Memory B cell (primary cell): ENCODE measurements around the gene LIX1L.
"Not testable (repeated sequence)": the region's sequence is repeated elsewhere in the genome, so short reads cannot be mapped to it uniquely, and the experiment has no call there.

Experiments
- ATAC-seq: fragments of 150-1000 bp; cut with Tn5 transposase; 2 replicates; pipeline ENCODE4 v1.10.0; 2021; ENCODE audit warnings: low read depth, mild to moderate bottlenecking, moderate library complexity
- DNase-seq, 2 donors: peaks; one replicate each; pipeline ENCODE4 v3.0.0; 2022; ENCODE audit warnings: low spot score in 2 of 2
- H3K27ac Mint-ChIP-seq: one replicate; pipeline ENCODE4 v1.8.0; 2022; ENCODE audit warnings: mild to moderate bottlenecking, moderate library complexity, mixed read lengths
- H3K27me3 Mint-ChIP-seq: one replicate; pipeline ENCODE4 v1.8.0; 2022; ENCODE audit warnings: mixed read lengths
- H3K36me3 Mint-ChIP-seq: one replicate; pipeline ENCODE4 v1.8.0; 2022; ENCODE audit warnings: mild to moderate bottlenecking, mixed read lengths
- H3K4me1 Mint-ChIP-seq: one replicate; pipeline ENCODE4 v1.8.0; 2022; ENCODE audit warnings: mixed read lengths
- H3K4me3 Mint-ChIP-seq: one replicate; pipeline ENCODE4 v1.8.0; 2022; ENCODE audit warnings: mild to moderate bottlenecking, moderate library complexity, mixed read lengths
- H3K9me3 Mint-ChIP-seq: one replicate; pipeline ENCODE4 v1.8.0; 2022; ENCODE audit warnings: mixed read lengths

The LIX1L gene

DNA sequence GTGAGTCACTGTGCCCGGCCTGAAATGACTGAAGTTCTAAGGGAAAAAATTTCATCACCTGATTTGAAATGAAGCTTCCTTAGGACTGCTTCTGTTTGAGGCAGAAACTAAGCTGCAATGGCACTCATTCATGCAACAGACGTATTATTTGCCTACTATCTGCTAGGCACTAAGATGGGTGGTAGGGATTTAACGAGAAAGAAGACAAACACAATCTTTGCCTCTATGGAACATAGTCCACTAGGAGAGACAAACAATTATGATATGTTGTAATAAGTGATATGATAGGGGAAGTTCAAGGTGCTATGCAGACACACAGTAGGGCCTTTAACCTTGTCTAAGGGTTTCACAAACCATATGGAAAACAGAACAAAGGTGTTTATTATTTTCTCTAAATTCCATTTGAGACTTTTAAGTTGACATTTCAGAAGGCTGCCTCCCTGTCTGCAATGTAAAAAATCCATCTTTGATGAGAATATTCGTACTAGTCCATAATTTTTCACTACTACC, 11.3 kb downstream of the LIX1L start:
- Mint-ChIP-seq H3K27ac (no peak overlapping the region), H3K27me3 (no peaks in the 10 kb centered on the region), H3K4me1 (peaks cover 11% of the 10 kb centered on the region), H3K4me3 (no peak overlapping the region), H3K36me3 (peaks cover 25% of the 10 kb centered on the region), H3K9me3 (no peaks in the 10 kb centered on the region)
- DNase-seq: no peak
- ATAC-seq: no peak

DNA sequence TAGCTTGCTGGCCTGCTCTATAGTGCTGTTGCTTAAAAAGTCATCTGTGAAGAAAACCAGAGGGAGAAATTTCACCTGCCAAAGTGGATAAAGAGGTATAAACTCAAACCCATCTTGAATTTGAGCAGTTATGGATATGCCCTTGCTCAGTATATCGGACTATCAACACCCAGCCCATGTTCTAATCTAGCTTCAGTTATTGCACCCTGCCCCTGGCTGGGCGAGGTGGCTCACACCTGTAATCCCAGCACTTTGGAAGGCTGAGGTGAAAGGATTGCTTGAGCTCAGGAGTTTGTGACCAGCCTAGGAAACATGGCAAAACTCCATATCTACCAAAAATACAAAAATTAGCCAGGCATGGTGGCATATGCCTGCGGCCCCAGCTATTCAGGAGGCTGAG, 13.3 kb downstream of the LIX1L start:
- no peaks in the 10 kb centered on the region for H3K9me3 Mint-ChIP-seq
- H3K27ac Mint-ChIP-seq: no peak overlapping the region
- peaks cover 22% of the 10 kb centered on the region for H3K36me3 Mint-ChIP-seq
- peaks cover 7% of the 10 kb centered on the region for H3K4me1 Mint-ChIP-seq
- no peak overlapping the region for H3K4me3 Mint-ChIP-seq
- H3K27me3 Mint-ChIP-seq: no peaks in the 10 kb centered on the region
- ATAC-seq (no peak), DNase-seq (no peak)

DNA sequence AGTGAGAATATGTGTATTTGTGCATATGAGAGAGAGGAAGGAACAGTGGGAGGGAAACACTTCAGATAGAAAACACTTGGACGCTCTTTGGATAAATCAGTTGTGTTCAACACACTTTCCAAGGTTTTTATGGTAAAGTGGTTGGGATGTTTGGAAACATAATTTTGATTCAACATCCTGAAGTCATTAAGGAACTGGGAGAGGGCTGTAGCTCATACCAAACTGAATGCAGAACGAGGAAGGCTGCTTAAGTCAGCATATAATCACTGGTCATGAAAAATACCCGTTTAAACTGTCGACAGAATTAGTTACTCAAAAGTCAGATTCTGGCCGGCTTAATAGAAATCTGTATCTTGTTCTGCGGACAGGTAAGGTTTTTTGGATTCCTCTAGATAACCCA, 14.9 kb downstream of the LIX1L start:
- Mint-ChIP-seq H3K4me3 (no peak overlapping the region), H3K36me3 (peaks cover 16% of the 10 kb centered on the region), H3K27ac (no peak overlapping the region), H3K27me3 (no peaks in the 10 kb centered on the region), H3K9me3 (no peaks in the 10 kb centered on the region), H3K4me1 (no peaks in the 10 kb centered on the region)
- no peak for ATAC-seq
- no peak for DNase-seq

DNA sequence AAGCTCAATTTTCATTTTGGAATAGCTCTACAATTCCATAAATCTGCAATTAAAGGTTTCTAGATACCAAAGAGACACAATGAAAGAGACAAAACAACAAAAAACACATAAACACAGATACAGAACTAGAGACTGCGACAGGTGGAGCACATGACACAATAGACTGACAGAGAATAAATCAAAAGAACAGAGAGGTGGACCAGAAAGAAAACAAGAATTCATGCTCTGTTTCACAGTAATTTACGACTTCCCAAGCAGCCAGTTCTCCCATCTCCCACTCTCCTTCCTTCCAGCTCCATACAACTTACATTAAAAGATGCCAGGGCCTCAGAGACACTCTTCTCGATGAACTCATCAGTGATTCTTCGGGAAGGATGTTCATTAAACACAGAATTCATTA, 15.4 kb downstream of the LIX1L start:
- no peaks in the 10 kb centered on the region for H3K27me3 Mint-ChIP-seq
- no peak for ATAC-seq
- no peaks in the 10 kb centered on the region for H3K9me3 Mint-ChIP-seq
- DNase-seq: no peak
- H3K4me3 Mint-ChIP-seq: no peak overlapping the region
- no peaks in the 10 kb centered on the region for H3K4me1 Mint-ChIP-seq
- H3K36me3 Mint-ChIP-seq: peaks cover 18% of the 10 kb centered on the region
- no peak overlapping the region for H3K27ac Mint-ChIP-seq

DNA sequence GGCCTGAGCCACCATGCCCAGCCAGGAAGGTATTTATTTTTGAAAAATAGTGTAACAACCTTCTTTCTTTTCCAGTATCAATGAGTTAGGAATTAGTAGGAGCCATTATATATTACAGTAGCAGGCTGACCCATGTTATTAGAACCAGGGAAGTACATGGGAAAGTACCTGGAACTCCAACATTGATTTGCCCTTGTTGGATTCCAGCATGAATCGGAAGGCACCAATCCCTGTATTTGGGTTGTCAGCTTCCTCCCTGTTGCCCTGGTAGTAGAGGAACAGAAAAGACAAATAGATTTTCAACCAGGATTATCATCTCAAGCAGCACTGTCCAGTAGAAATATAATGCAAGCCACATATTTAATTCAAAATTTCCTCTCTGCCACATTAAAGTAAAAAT, 20.4 kb downstream of the LIX1L start:
- Mint-ChIP-seq H3K9me3 (no peaks in the 10 kb centered on the region), H3K27ac (no peak overlapping the region), H3K27me3 (no peaks in the 10 kb centered on the region), H3K36me3 (peaks cover 21% of the 10 kb centered on the region), H3K4me1 (peaks cover 10% of the 10 kb centered on the region), H3K4me3 (no peak overlapping the region)
- ATAC-seq (no peak), DNase-seq (no peak)

DNA sequence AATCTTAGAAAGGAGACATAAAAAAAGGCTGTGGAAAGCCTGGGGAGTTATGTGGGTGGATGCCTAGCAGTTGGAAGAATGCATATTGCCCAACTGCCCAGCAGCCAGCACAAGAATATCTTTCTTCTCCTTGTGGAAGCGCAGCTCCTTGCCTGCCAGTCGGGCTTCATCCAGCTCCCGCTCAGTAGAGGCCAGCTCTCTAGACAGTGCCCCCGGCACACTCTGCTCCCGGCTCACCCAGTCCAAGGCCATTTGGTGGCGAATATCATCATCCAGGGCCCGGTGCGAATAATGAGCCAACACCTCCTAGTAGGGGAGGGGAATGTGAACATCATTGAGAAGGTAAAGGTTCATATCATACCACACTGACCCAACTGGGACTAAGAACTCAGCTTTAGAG, 21.6 kb downstream of the LIX1L start:
- peaks cover 17% of the 10 kb centered on the region for H3K36me3 Mint-ChIP-seq
- ATAC-seq (no peak), DNase-seq (no peak)
- H3K9me3 Mint-ChIP-seq: no peaks in the 10 kb centered on the region
- H3K4me1 Mint-ChIP-seq: peaks cover 14% of the 10 kb centered on the region
- H3K4me3 Mint-ChIP-seq: no peak overlapping the region
- H3K27me3 Mint-ChIP-seq: no peaks in the 10 kb centered on the region
- H3K27ac Mint-ChIP-seq: no peak overlapping the region

DNA sequence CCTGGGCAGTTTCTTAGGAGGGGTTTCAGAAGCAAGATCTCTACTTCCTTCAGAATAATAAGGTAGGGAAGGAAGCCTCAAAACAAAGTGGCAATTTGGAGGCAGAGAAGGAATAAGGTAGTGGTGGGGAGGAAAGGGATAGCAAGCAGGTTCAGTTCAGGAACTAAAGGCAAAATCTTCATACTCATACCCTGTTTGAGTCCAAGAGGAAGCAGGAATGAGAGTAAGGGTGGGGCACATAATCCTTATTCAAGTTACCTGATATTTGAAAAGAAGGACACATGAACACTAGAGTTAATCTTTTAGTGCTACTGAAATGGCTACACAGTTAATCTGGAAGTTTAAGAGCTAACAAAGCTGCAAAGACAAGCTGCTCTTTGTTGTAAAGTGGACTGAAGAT, 22.1 kb downstream of the LIX1L start:
- Mint-ChIP-seq H3K4me3 (no peak overlapping the region), H3K27me3 (no peaks in the 10 kb centered on the region), H3K9me3 (no peaks in the 10 kb centered on the region), H3K4me1 (peaks cover 16% of the 10 kb centered on the region), H3K36me3 (peaks cover 19% of the 10 kb centered on the region), H3K27ac (peak overlapping the region; percentile 28)
- DNase-seq (no peak), ATAC-seq (no peak)

DNA sequence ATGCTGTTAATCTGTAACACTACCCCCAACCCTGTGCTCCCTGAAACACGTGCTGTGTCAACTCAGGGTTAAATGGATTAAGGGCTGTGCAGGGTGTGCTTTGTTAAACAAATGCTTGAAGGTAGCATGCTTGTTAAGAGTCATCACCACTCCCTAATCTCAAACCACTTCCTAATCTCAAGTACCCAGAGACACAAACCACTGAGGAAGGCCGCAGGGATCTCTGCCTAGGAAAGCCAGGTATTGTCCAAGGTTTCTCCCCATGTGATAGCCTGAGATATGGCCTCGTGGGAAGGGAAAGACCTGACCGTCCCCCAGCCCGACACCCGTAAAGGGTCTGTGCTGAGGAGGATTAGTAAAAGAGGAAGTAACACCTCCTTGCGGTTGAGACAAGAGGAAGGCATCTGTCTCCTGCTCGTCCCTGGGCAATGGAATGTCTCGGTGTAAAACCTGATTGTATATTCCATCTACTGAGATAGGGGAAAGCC, 25.3 kb downstream of the LIX1L start:
- H3K27me3 Mint-ChIP-seq, H3K9me3 Mint-ChIP-seq: not testable (repeated sequence)
- ATAC-seq: peak; percentile 67
- Mint-ChIP-seq H3K4me1 (peaks cover 21% of the 10 kb centered on the region), H3K4me3 (peak overlapping the region; percentile 71), H3K36me3 (peaks cover 19% of the 10 kb centered on the region), H3K27ac (peak overlapping the region; percentile 85)
- DNase-seq: peak; percentile 41 to 47

DNA sequence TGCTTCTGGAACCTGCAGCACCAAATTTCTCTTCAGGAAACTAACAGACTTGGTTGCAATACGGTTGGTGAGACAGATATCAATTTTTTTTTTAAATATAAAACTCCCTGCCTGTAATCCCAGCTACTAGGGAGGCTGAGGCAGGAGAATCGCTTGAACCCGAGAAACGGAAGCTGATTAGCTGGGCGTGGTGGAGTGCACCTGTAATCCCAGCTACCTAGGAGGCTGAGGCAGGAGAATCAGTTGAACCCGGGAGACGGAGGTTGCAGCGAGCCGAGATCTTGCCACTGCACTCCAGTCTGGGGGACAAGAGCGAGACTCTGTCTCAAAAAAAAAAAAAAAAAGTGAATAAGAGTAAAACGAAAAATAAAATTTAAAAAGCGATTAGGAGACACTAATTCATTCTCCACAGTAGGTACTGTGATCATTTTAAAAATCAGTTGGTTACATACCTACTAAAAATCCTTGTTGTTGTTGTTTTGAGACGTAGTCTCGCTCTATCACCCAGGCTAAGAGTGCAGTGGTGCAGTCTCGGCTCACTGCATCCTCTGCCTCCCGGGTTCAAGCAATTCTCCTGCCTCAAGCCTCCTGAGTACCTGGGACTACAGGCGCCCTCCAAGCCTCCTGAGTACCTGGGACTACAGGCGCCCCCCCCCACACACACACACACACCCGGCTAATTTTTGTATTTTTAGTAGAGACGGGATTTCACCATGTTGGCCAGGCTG, 29.7 kb downstream of the LIX1L start:
- peaks cover 10% of the 10 kb centered on the region for H3K36me3 Mint-ChIP-seq
- H3K4me1 Mint-ChIP-seq: peaks cover 21% of the 10 kb centered on the region
- DNase-seq (no peak), ATAC-seq (no peak)
- H3K27ac Mint-ChIP-seq: no peak overlapping the region
- no peaks in the 10 kb centered on the region for H3K9me3 Mint-ChIP-seq
- H3K27me3 Mint-ChIP-seq: no peaks in the 10 kb centered on the region
- peak overlapping the region; percentile 79 for H3K4me3 Mint-ChIP-seq

DNA sequence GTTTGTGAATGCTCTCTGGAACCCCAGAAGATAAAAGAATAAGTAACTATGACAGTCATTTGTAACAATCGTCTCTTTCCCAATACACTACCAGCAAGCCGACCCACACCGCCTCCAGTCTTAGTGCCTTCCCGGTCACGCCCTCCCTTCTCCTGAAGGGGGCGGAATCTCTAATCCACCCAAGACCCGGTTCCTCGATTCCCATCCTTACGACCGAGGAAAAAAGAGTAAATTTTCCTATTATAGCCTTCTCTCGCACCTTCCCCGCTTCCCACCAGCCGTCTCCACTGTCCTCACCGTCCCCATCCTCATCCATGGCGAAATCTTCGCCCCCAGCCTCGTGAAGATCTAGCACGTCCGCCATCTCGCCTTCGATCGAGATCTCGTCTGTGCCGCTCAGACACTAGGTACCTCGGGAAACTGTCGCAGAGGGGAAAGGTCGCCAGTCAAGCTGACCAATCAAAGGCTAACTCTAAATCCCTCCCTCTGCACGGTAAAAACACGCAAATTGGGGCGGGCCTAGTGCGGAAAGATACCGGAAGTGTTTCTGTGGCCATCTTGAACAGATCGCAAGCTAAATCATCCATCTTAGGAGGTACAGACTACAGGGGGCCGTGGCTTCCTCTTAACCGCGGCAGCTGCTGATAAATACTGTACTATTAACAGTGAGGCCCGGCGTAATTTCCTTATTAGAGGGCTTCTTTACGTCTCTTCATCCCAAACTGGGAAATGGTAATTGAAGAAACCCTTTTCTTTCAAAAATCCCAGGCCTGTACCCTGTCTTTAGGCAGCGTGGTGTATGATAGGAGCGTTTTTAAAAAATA, 30.5 kb downstream of the LIX1L start, which contains the start of gene RBM8A:
Gene RBM8A, minus strand, starts transcription at position 422 of the 824 bp plus-strand sequence. Its CDS starts 58 bp downstream, at position 364.
- DNase-seq: peak; percentile 80 to 94
- Mint-ChIP-seq H3K4me1 (peaks cover 13% of the 10 kb centered on the region), H3K4me3 (peak within 1 kb of the TSS; percentile 79), H3K27ac (no peak within 1 kb of the TSS), H3K27me3 (no peaks in the 10 kb centered on the region), H3K36me3 (peaks cover 10% of the 10 kb centered on the region), H3K9me3 (no peaks in the 10 kb centered on the region)
- ATAC-seq: peak; percentile 95

DNA sequence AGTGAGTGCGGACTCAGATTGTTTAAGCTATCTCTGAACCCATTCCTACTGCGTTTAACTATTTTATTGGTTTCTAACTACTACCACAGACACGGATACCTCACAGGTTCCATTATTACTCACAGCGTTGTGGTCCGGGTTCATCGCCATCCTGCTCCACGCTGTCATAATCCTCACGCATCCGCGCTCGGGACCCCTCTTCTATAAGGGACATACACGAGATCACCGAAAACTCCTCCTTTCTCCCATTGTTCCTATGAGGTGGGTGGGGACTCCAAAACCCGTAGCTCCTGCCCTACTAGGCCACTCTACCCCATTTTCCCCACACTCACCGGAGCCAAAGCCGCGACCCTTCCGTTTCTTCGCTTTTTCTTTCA, 31.1 kb downstream of the LIX1L start:
- DNase-seq: no peak
- Mint-ChIP-seq H3K4me1 (peaks cover 12% of the 10 kb centered on the region), H3K27me3 (no peaks in the 10 kb centered on the region), H3K4me3 (no peak overlapping the region), H3K27ac (no peak overlapping the region), H3K36me3 (peaks cover 10% of the 10 kb centered on the region), H3K9me3 (no peaks in the 10 kb centered on the region)
- ATAC-seq: no peak

DNA sequence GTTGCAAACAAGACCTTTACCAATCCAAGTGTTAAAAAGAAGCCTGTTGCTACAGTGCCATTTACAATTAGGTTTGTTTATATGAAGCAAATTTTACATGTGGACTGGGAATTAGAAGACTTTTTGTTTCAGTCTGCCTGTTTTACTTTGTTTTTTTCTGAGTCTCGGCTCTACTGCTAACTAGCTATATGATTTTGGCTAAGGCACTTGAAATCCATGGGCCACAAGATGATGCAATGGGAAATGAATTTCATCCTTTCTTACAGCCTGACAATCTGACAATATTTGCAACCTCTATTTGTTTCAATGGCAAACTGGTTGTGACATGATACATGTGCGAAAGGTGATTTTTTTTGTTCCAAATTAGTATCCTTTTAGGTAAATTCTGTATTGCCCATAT, 35.6 kb downstream of the LIX1L start:
- Mint-ChIP-seq H3K27ac (no peak overlapping the region), H3K9me3 (no peaks in the 10 kb centered on the region), H3K4me1 (peaks cover 17% of the 10 kb centered on the region), H3K36me3 (peaks cover 8% of the 10 kb centered on the region), H3K4me3 (no peak overlapping the region), H3K27me3 (no peaks in the 10 kb centered on the region)
- ATAC-seq (no peak), DNase-seq (no peak)

DNA sequence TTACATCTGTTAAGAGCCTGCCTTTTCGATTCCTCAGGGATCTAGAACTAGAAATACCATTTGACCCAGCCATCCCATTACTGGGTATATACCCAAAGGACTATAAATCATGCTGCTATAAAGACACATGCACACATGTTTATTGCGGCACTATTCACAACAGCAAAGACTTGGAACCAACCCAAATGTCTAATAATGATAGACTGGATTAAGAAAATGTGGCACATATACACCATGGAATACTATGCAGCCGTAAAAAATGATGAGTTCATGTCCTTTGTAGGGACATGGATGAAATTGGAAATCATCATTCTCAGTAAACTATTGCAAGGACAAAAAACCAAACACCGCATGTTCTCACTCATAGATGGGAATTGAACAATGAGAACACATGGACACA, 37.5 kb downstream of the LIX1L start:
- not testable (repeated sequence) for H3K27me3 Mint-ChIP-seq, DNase-seq, H3K27ac Mint-ChIP-seq, ATAC-seq, H3K9me3 Mint-ChIP-seq
- H3K4me1 Mint-ChIP-seq: peaks cover 19% of the 10 kb centered on the region
- peaks cover 12% of the 10 kb centered on the region for H3K36me3 Mint-ChIP-seq
- H3K4me3 Mint-ChIP-seq: peak overlapping the region; percentile 93
